Muscle layer of duodenum (tissue), 2 donors: Measurements from ENCODE around the gene UTS2B.
A peak's percentile ranks its signal among the peaks of the same experiment; 100 is the strongest.
"Not testable (repeated sequence)": the region's sequence is repeated elsewhere in the genome, so short reads cannot be mapped to it uniquely, and the experiment has no call there.

ENCODE experiments used
- H3K27ac ChIP-seq: one replicate; pipeline ENCODE4 v1.7.0; 2013; ENCODE audit warnings: mild to moderate bottlenecking, low read length
- H3K27me3 ChIP-seq: one replicate; pipeline ENCODE4 v1.7.0; 2013; ENCODE audit warnings: low read depth, mild to moderate bottlenecking, control low read depth, low read length
- H3K36me3 ChIP-seq, 2 donors: one replicate each; pipeline ENCODE4 v1.7.0; 2013; ENCODE audit warnings: low read length in 2 of 2, control low read depth in 1 of 2, mild to moderate bottlenecking in 1 of 2; ENCODE audit not compliant: insufficient read depth in 2 of 2, control insufficient read depth in 1 of 2
- H3K4me1 ChIP-seq, 2 donors: one replicate each; pipeline ENCODE4 v1.7.0; 2013; ENCODE audit warnings: low read length in 2 of 2, mild to moderate bottlenecking in 2 of 2, control low read depth in 1 of 2, moderate library complexity in 1 of 2; ENCODE audit not compliant: insufficient read depth in 2 of 2, control insufficient read depth in 1 of 2
- H3K4me3 ChIP-seq, 2 donors: one replicate each; pipeline ENCODE4 v1.7.0; 2013; ENCODE audit warnings: low read length in 2 of 2, low read depth in 1 of 2, mild to moderate bottlenecking in 1 of 2
- H3K9me3 ChIP-seq, 2 donors: one replicate each; pipeline ENCODE4 v1.7.0; 2013; ENCODE audit warnings: low read length in 2 of 2, control low read depth in 1 of 2, mild to moderate bottlenecking in 1 of 2; ENCODE audit not compliant: control insufficient read depth in 1 of 2
- donor health status: healthy.

Gene UTS2B

GRCh38 chr3:191275244-191275643 lies 55.1 kb downstream of the UTS2B start:
- H3K4me3 ChIP-seq, H3K9me3 ChIP-seq, H3K27me3 ChIP-seq, H3K4me1 ChIP-seq, H3K27ac ChIP-seq, H3K36me3 ChIP-seq: not testable (repeated sequence)

GRCh38 chr3:191269289-191270085 lies 60.8 kb downstream of the UTS2B start:
- Histone ChIP-seq H3K27me3 (no peaks in the 10 kb centered on the region), H3K36me3 (no peaks in the 10 kb centered on the region), H3K9me3 (no peaks in the 10 kb centered on the region), H3K27ac (no peak overlapping the region), H3K4me3 (no peak overlapping the region), H3K4me1 (peaks cover 0 to 5% of the 10 kb centered on the region in 2 donors)

GRCh38 chr3:191268737-191269136 lies 61.6 kb downstream of the UTS2B start:
- Histone ChIP-seq H3K4me1 (peaks cover 0 to 5% of the 10 kb centered on the region in 2 donors), H3K36me3 (no peaks in the 10 kb centered on the region), H3K27me3 (no peaks in the 10 kb centered on the region), H3K27ac (no peak overlapping the region), H3K9me3 (no peaks in the 10 kb centered on the region), H3K4me3 (no peak overlapping the region)

- no peaks in the 10 kb centered on the region for H3K4me1 ChIP-seq
- no peak overlapping the region for H3K27ac ChIP-seq
- no peak overlapping the region for H3K4me3 ChIP-seq
- no peaks in the 10 kb centered on the region for H3K36me3 ChIP-seq
- no peaks in the 10 kb centered on the region for H3K27me3 ChIP-seq
- H3K9me3 ChIP-seq = no peaks in the 10 kb centered on the region
Observed at GRCh38 chr3:191263850-191264249, 66.5 kb downstream of the UTS2B start.

- H3K4me3 ChIP-seq = peak overlapping the region in 1 of 2 donors; percentile 3
- no peaks in the 10 kb centered on the region for H3K36me3 ChIP-seq
- no peaks in the 10 kb centered on the region for H3K9me3 ChIP-seq
- H3K27me3 ChIP-seq = no peaks in the 10 kb centered on the region
- no peak overlapping the region for H3K27ac ChIP-seq
- H3K4me1 ChIP-seq = no peaks in the 10 kb centered on the region
Observed at GRCh38 chr3:191263365-191263764, 67.0 kb downstream of the UTS2B start.

- Histone ChIP-seq H3K36me3 (no peaks in the 10 kb centered on the region), H3K27me3 (no peaks in the 10 kb centered on the region), H3K27ac (no peak overlapping the region), H3K4me1 (no peaks in the 10 kb centered on the region), H3K4me3 (no peak overlapping the region), H3K9me3 (no peaks in the 10 kb centered on the region)
Observed at GRCh38 chr3:191262650-191263049, 67.7 kb downstream of the UTS2B start.

- Histone ChIP-seq H3K4me1 (no peaks in the 10 kb centered on the region), H3K4me3 (no peak overlapping the region)
Observed at GRCh38 chr3:191261304-191261638, 69.1 kb downstream of the UTS2B start.

GRCh38 chr3:191260431-191261303 lies 69.7 kb downstream of the UTS2B start:
- H3K9me3 ChIP-seq = no peaks in the 10 kb centered on the region
- H3K27ac ChIP-seq = no peak overlapping the region
- no peaks in the 10 kb centered on the region for H3K36me3 ChIP-seq
- H3K4me3 ChIP-seq = no peak overlapping the region
- no peaks in the 10 kb centered on the region for H3K4me1 ChIP-seq
- no peaks in the 10 kb centered on the region for H3K27me3 ChIP-seq

More at GRCh38 chr3:191261304-191261638, 69.1 kb downstream of the UTS2B start:
- Histone ChIP-seq H3K36me3 (no peaks in the 10 kb centered on the region), H3K27me3 (no peaks in the 10 kb centered on the region), H3K27ac (no peak overlapping the region), H3K9me3 (no peaks in the 10 kb centered on the region)

GRCh38 chr3:191259486-191259885 lies 70.8 kb downstream of the UTS2B start:
- Histone ChIP-seq H3K4me1 (peaks cover 0 to 5% of the 10 kb centered on the region in 2 donors), H3K27ac (no peak overlapping the region), H3K27me3 (no peaks in the 10 kb centered on the region), H3K36me3 (no peaks in the 10 kb centered on the region), H3K4me3 (no peak overlapping the region), H3K9me3 (no peaks in the 10 kb centered on the region)

- Histone ChIP-seq H3K4me1 (peaks cover 0 to 5% of the 10 kb centered on the region in 2 donors), H3K27me3 (no peaks in the 10 kb centered on the region), H3K36me3 (no peaks in the 10 kb centered on the region), H3K4me3 (no peak overlapping the region), H3K27ac (no peak overlapping the region), H3K9me3 (no peaks in the 10 kb centered on the region)
Observed at GRCh38 chr3:191257286-191257685, 73.0 kb downstream of the UTS2B start.

- Histone ChIP-seq H3K36me3 (no peaks in the 10 kb centered on the region), H3K27me3 (no peaks in the 10 kb centered on the region), H3K27ac (no peak overlapping the region), H3K9me3 (no peaks in the 10 kb centered on the region), H3K4me3 (no peak overlapping the region), H3K4me1 (peaks cover 0 to 5% of the 10 kb centered on the region in 2 donors)
Observed at GRCh38 chr3:191256405-191256804, 73.9 kb downstream of the UTS2B start.
